K562 (cell line): ENCODE results near the gene NEB. TPM values are rescaled to one million over a fixed set of nuclear protein-coding genes. Genes with fewer than 3 reads are reported as not detected.
A peak's percentile ranks its signal among the peaks of the same experiment; 100 is the strongest.

Source experiments
- CEBPG ChIP-seq, 3 experiments: fragments of 200-800 bp in 1 of 3; sonication (Bioruptor generic) in 1 of 3; sonication (generic) in 1 of 3; formaldehyde crosslinking in 1 of 3; IDR thresholded peaks in 2 of 3; conservative IDR thresholded peaks in 1 of 3; 2 replicates each; pipeline versions ENCODE4 v1.6.1 to v1.8.0; 2016 to 2022; ENCODE audit warnings: missing compliant biosample characterization in 2 of 3, missing genetic modification characterization in 2 of 3, mild to moderate bottlenecking in 1 of 3, missing genetic modification reagents in 1 of 3
- ERF ChIP-seq: fragments of 450-650 bp; formaldehyde crosslinking; IDR thresholded peaks from 2 replicates; pipeline ENCODE4 v1.4.0; 2020; ENCODE audit warnings: mild to moderate bottlenecking, mixed read lengths
- GTF2E2 ChIP-seq: fragments of 200-800 bp; sonication (Bioruptor generic); IDR thresholded peaks from 2 replicates; pipeline ENCODE4 v1.6.1; 2016; ENCODE audit warnings: missing genetic modification characterization, missing compliant biosample characterization
- HDAC8 ChIP-seq: fragments of 450-650 bp; IDR thresholded peaks from 2 replicates; pipeline ENCODE4 v1.6.1; 2016; ENCODE audit warnings: mild to moderate bottlenecking, missing genetic modification characterization, moderate library complexity, missing compliant biosample characterization
- HMGN3 ChIP-seq: IDR thresholded peaks from 2 replicates; pipeline ENCODE4 v1.6.1; 2011; ENCODE audit warnings: borderline replicate concordance, low read depth, mild to moderate bottlenecking, mixed read lengths, low read length; ENCODE audit not compliant: insufficient read length; ENCODE audit errors: extremely low read depth
- IRF2 ChIP-seq: sonication (generic); formaldehyde crosslinking; IDR thresholded peaks from 2 replicates; pipeline ENCODE4 v1.8.1; 2022; ENCODE audit warnings: mild to moderate bottlenecking, missing genetic modification reagents
- LCOR ChIP-seq: sonication (generic); formaldehyde crosslinking; IDR thresholded peaks from 2 replicates; pipeline ENCODE4 v1.8.0; 2022; ENCODE audit warnings: mild to moderate bottlenecking, missing genetic modification reagents
- MTA3 ChIP-seq: fragments of 450-650 bp; formaldehyde crosslinking; IDR thresholded peaks from 2 replicates; pipeline ENCODE4 v1.6.1; 2017; ENCODE audit warnings: mild to moderate bottlenecking, borderline replicate concordance
- NFIC ChIP-seq: fragments of 450-650 bp; IDR thresholded peaks from 2 replicates; pipeline ENCODE4 v1.6.1; 2017; ENCODE audit warnings: mild to moderate bottlenecking, inconsistent platforms
- PCBP2 ChIP-seq: fragments of 200-400 bp; formaldehyde crosslinking; IDR thresholded peaks from 2 replicates; pipeline ENCODE4 v1.6.1; 2018; ENCODE audit warnings: low read length, low read depth, mild to moderate bottlenecking, moderate library complexity; ENCODE audit not compliant: poor library complexity, severe bottlenecking
- RAD21 ChIP-seq, 2 experiments: fragments of 250-450 bp in 1 of 2; fragments of 450-650 bp in 1 of 2; sonication (Bioruptor Pico) in 1 of 2; formaldehyde crosslinking in 1 of 2; IDR thresholded peaks in 1 of 2; conservative IDR thresholded peaks in 1 of 2; 2 replicates each; pipeline versions ENCODE4 v1.4.0 to v1.8.0; 2020 to 2022; ENCODE audit warnings: mild to moderate bottlenecking in 2 of 2, moderate library complexity in 1 of 2
- RBBP5 ChIP-seq: fragments of 200-600 bp; sonication (generic); IDR thresholded peaks from 2 replicates; pipeline ENCODE4 v1.6.1; 2012; ENCODE audit warnings: borderline replicate concordance, mild to moderate bottlenecking, low read length, control low read depth, inconsistent platforms; ENCODE audit not compliant: insufficient read depth, poor library complexity, severe bottlenecking
- SIN3B ChIP-seq: fragments of 450-650 bp; IDR thresholded peaks from 2 replicates; pipeline ENCODE4 v1.6.1; 2017; ENCODE audit warnings: low read depth, mild to moderate bottlenecking, moderate library complexity
- SMARCA5 ChIP-seq: fragments of 450-650 bp; IDR thresholded peaks from 2 replicates; pipeline ENCODE4 v1.6.1; 2016
- SRSF9 ChIP-seq: fragments of 200-400 bp; formaldehyde crosslinking; IDR thresholded peaks from 2 replicates; pipeline ENCODE4 v1.6.1; 2017; ENCODE audit warnings: low read depth, low read length, borderline replicate concordance
- TAL1 ChIP-seq: fragments of 450-650 bp; IDR thresholded peaks from 2 replicates; pipeline ENCODE4 v1.6.1; 2016; ENCODE audit warnings: mild to moderate bottlenecking
- TCF15 ChIP-seq: fragments of 250-450 bp; sonication (Bioruptor Pico); IDR thresholded peaks from 2 replicates; pipeline ENCODE4 v1.8.0; 2022; ENCODE audit warnings: moderate library complexity, mild to moderate bottlenecking, inconsistent platforms
- ZBTB33 ChIP-seq: sonication (generic); formaldehyde crosslinking; IDR thresholded peaks from 2 replicates; pipeline ENCODE4 v1.8.1; 2023; ENCODE audit warnings: mild to moderate bottlenecking, missing genetic modification reagents
- ZBTB43 ChIP-seq: sonication (generic); formaldehyde crosslinking; IDR thresholded peaks from 2 replicates; pipeline ENCODE4 v1.8.0; 2023; ENCODE audit warnings: mild to moderate bottlenecking, missing genetic modification reagents
- ZNF253 ChIP-seq: fragments of 250-450 bp; sonication (Bioruptor Pico); conservative IDR thresholded peaks from 2 replicates; pipeline ENCODE4 v1.6.1; 2021; ENCODE audit warnings: mild to moderate bottlenecking
- ZNF277 ChIP-seq: fragments of 250-450 bp; sonication (Bioruptor Pico); IDR thresholded peaks from 2 replicates; pipeline ENCODE4 v1.8.0; 2022; ENCODE audit warnings: inconsistent platforms, mild to moderate bottlenecking, moderate library complexity, borderline replicate concordance
- ZNF75A ChIP-seq: fragments of 450-650 bp; formaldehyde crosslinking; IDR thresholded peaks from 2 replicates; pipeline ENCODE4 v1.4.0; 2020; ENCODE audit warnings: mild to moderate bottlenecking
- polyA plus RNA-seq, 8 experiments: library from polyadenylated mRNA; depleted of rRNA in 4 of 8; stranded (reverse) in 5 of 8; unstranded in 3 of 8; fragments of >200 nt; fragmentation: Nextera tagmentation in 2 of 8; fragmentation: Illumina TruSeq in 1 of 8; extraction: Ambion mirVana in 2 of 8; extraction: Trizol in 1 of 8; gene quantifications; 2 replicates each; pipeline versions ENCODE4 v1.2.1 to v1.2.3, GENCODE V29; 2011 to 2014; ENCODE audit warnings: inconsistent platforms in 1 of 8, missing spikeins in 1 of 8
- total RNA-seq, 7 experiments: library from RNA; depleted of rRNA in 6 of 7; stranded (reverse); fragments of >200 nt in 6 of 7; fragmentation: Illumina TruSeq in 2 of 7; extraction: Trizol in 2 of 7; gene quantifications; 2 replicates each; pipeline versions ENCODE4 v1.2.1 to v1.2.3, GENCODE V29; 2011 to 2021; ENCODE audit warnings: low replicate concordance in 1 of 7

NEB gene
- total and polyA plus RNA-seq, 9 of the 15 experiments (the other 6 are each of a cell fraction or from before 2014, with no cell fraction given) = 1.7 to 3.8 (median 2.9) TPM

- TF ChIP-seq PCBP2 = no peak
- TF ChIP-seq ZNF75A (CRISPR knock-in tag) = 0 out of 2 replicates have a peak, but pooled peaks have one; percentile 58
- TF ChIP-seq RBBP5 = no peak
- no peak for TF ChIP-seq ZNF253 (CRISPR knock-in tag)
- TF ChIP-seq HDAC8 (tag) = peak; percentile 11
- peak; percentile 92 for TF ChIP-seq TAL1
- no peak for TF ChIP-seq SMARCA5
- peak; percentile 50 to 64 for TF ChIP-seq RAD21 (CRISPR knock-in tag; conservative IDR thresholded peaks at IDR 0.05 in 1 of 2, IDR thresholded peaks at IDR 0.05 in 1 of 2)
- TF ChIP-seq CEBPG (CRISPR knock-in tag; IDR thresholded peaks at IDR 0.05) = peak; percentile 97
- TF ChIP-seq CEBPG (tag; conservative IDR thresholded peaks at IDR 0.05 in 1 of 2, IDR thresholded peaks at IDR 0.05 in 1 of 2) = peak; percentile 97 to 100
- no peak for TF ChIP-seq ZBTB43 (CRISPR knock-in tag)
- TF ChIP-seq MTA3 = no peak
- no peak for TF ChIP-seq SIN3B
- no peak for TF ChIP-seq TCF15 (CRISPR knock-in tag)
- TF ChIP-seq GTF2E2 (tag) = no peak
- TF ChIP-seq IRF2 (CRISPR knock-in tag) = no peak
- peak; percentile 47; the same call in 1 of the 2 replicates for TF ChIP-seq ZBTB33
- peak; percentile 43 for TF ChIP-seq HMGN3
- TF ChIP-seq SRSF9 = no peak
- peak; percentile 61 for TF ChIP-seq NFIC
- TF ChIP-seq ZNF277 (CRISPR knock-in tag) = no peak
- no peak for TF ChIP-seq ERF (CRISPR knock-in tag)
- peak; percentile 100 for TF ChIP-seq LCOR (CRISPR knock-in tag)
These were observed 48.3 kb upstream of the NEB start (continued) for GRCh38 chr2:151782378-151783132.
